GM12891 (cell line): Measurements from ENCODE around the gene MAD1L1.

Source experiments
- PAX5 ChIP-seq: IDR thresholded peaks from 2 replicates; pipeline ENCODE4 v1.6.1; 2011; ENCODE audit warnings: low read length, moderate library complexity, mild to moderate bottlenecking; ENCODE audit not compliant: insufficient read depth, severe bottlenecking
- POLR2A ChIP-seq: IDR thresholded peaks from 2 replicates; pipeline ENCODE4 v1.6.1; 2011; ENCODE audit warnings: low read depth, low read length, control low read depth
- POLR2AphosphoS5 ChIP-seq: IDR thresholded peaks from 2 replicates; pipeline ENCODE4 v1.6.1; 2011; ENCODE audit warnings: low read depth, low read length, control low read depth
- POU2F2 ChIP-seq: IDR thresholded peaks from 2 replicates; pipeline ENCODE4 v1.6.1; 2011; ENCODE audit warnings: low read depth, mild to moderate bottlenecking, control low read depth, low read length, moderate library complexity
- SPI1 ChIP-seq: IDR thresholded peaks from 2 replicates; pipeline ENCODE4 v1.6.1; 2011; ENCODE audit warnings: low read depth, low read length, control low read depth
- TAF1 ChIP-seq: IDR thresholded peaks from 2 replicates; pipeline ENCODE4 v1.6.1; 2011; ENCODE audit warnings: low read depth, low read length, control low read depth

- TF ChIP-seq POLR2A (no peak), POLR2AphosphoS5 (no peak), TAF1 (no peak), PAX5 (no peak), SPI1 (no peak), POU2F2 (no peak)
These were observed 50.3 kb downstream of the MAD1L1 start for GRCh38 chr7:2182461-2182860.
